CD4-positive, alpha-beta T cell (primary cell): ENCODE data around the gene GCLC. TPM values are rescaled to one million over a fixed set of nuclear protein-coding genes. Genes with fewer than 3 reads are reported as not detected.

ENCODE experiments used
- ATAC-seq: fragments of 200-7000 bp; cut with Tn5 transposase; one replicate; pipeline ENCODE4 v1.10.0; 2022; ENCODE audit warnings: mild to moderate bottlenecking; ENCODE audit not compliant: poor library complexity
- CTCF ChIA-PET: fragments of 350-600 bp; sonication (Branson Sonifier 250); formaldehyde crosslinking; loops from one replicate; lab custom pipeline; 2021; ENCODE audit warnings: antibody characterized with exemption, inconsistent platforms; lab: Charles Lee
- POLR2A ChIA-PET: fragments of 350-600 bp; sonication (Branson Sonifier 250); formaldehyde crosslinking; loops from one replicate; lab custom pipeline; 2021; ENCODE audit warnings: antibody characterized with exemption, inconsistent platforms; lab: Charles Lee
- DNase-seq, 14 experiments: peaks; one replicate each; pipeline ENCODE4 v3.0.0-alpha.2; 2013 to 2020; ENCODE audit warnings: mixed read lengths in 2 of 14
- H3K27ac ChIP-seq, 2 donors: one replicate each; pipeline versions ENCODE4 v1.5.1 to v1.7.0; 2013; ENCODE audit warnings: low read length in 2 of 2, low read depth in 1 of 2, mild to moderate bottlenecking in 1 of 2
- H3K27me3 ChIP-seq, 2 experiments: 1 replicate in 1 of 2; 2 replicates in 1 of 2; pipeline versions ENCODE4 v1.6.1 to v1.7.0; 2013; ENCODE audit warnings: low read length in 2 of 2, control low read depth in 1 of 2, mild to moderate bottlenecking in 1 of 2, moderate library complexity in 1 of 2; ENCODE audit not compliant: insufficient read depth in 2 of 2, control insufficient read depth in 1 of 2
- H3K36me3 ChIP-seq: one replicate; pipeline ENCODE4 v1.6.1; 2013; ENCODE audit warnings: low read length, control low read depth; ENCODE audit not compliant: insufficient read depth
- H3K4me1 ChIP-seq: one replicate; pipeline ENCODE4 v1.6.1; 2013; ENCODE audit warnings: low read length, control low read depth; ENCODE audit not compliant: insufficient read depth
- H3K4me3 ChIP-seq: one replicate; pipeline ENCODE4 v1.5.1; 2013; ENCODE audit warnings: mild to moderate bottlenecking, low read length, moderate library complexity
- H3K9me3 ChIP-seq, 2 experiments: 1 replicate in 1 of 2; 2 replicates in 1 of 2; pipeline versions ENCODE4 v1.6.1 to v1.7.0; 2013; ENCODE audit warnings: low read length in 2 of 2, mild to moderate bottlenecking in 2 of 2, control low read depth in 1 of 2, moderate library complexity in 1 of 2; ENCODE audit not compliant: control insufficient read depth in 1 of 2, insufficient read depth in 1 of 2
- H3K27ac Mint-ChIP-seq: one replicate; pipeline ENCODE4 v1.8.0; 2020; ENCODE audit warnings: mixed read lengths
- H3K27me3 Mint-ChIP-seq: one replicate; pipeline ENCODE4 v1.8.0; 2021; ENCODE audit warnings: mixed read lengths
- H3K36me3 Mint-ChIP-seq: one replicate; pipeline ENCODE4 v1.8.0; 2021; ENCODE audit warnings: low read depth, mixed read lengths
- H3K4me1 Mint-ChIP-seq: one replicate; pipeline ENCODE4 v1.8.0; 2021; ENCODE audit warnings: low read depth, mixed read lengths
- H3K4me3 Mint-ChIP-seq: one replicate; pipeline ENCODE4 v1.8.0; 2020; ENCODE audit warnings: mild to moderate bottlenecking, mixed read lengths
- H3K9me3 Mint-ChIP-seq: one replicate; pipeline ENCODE4 v1.8.0; 2020; ENCODE audit warnings: mixed read lengths
- CTCF ChIP-seq: fragments of 200-600 bp; IDR thresholded peaks from one replicate; pipeline ENCODE4 v1.8.0; 2022; ENCODE audit warnings: antibody characterized with exemption, mild to moderate bottlenecking
- intact Hi-C, 2 experiments: fragments of 100-400 bp; cut with DNase I in 1 of 2; cut with micrococcal nuclease in 1 of 2; formaldehyde crosslinking; loops; one replicate each; pipeline versions ENCODE4 v1.15.1 to v1.9.0; 2023 to 2025; cut with DNase I, micrococcal nuclease
- total RNA-seq, 174 experiments: library from RNA in 2 of 174; stranded (reverse) in 2 of 174; gene quantifications; one replicate each; pipeline ENCODE4 v1.2.3 and lab custom pipeline; 2021 to 2026

GCLC gene
- total RNA-seq, 2 experiments from 2014 or later = 8.9 to 10.1 TPM

- no peaks in the 10 kb centered on the region for H3K4me1 ChIP-seq
- ChIA-PET CTCF (no interaction called here), POLR2A (no interaction called here)
- Mint-ChIP-seq H3K36me3 (peaks cover 76% of the 10 kb centered on the region), H3K4me1 (no peaks in the 10 kb centered on the region), H3K4me3 (no peak overlapping the region), H3K9me3 (no peaks in the 10 kb centered on the region), H3K27me3 (no peaks in the 10 kb centered on the region), H3K27ac (no peak overlapping the region)
- no peaks in the 10 kb centered on the region for H3K27me3 ChIP-seq
- no peak overlapping the region for H3K27ac ChIP-seq
- intact Hi-C loops = no loop called here
- H3K9me3 ChIP-seq = no peaks in the 10 kb centered on the region
- peaks cover 38% of the 10 kb centered on the region for H3K36me3 ChIP-seq
- ATAC-seq = no peak
- no peak for TF ChIP-seq CTCF
- DNase-seq = no peak
- no peak overlapping the region for H3K4me3 ChIP-seq
These were observed 27.9 kb downstream of the GCLC start for GRCh38 chr6:53517021-53517420.

GRCh38 chr6:53514677-53515076, 30.2 kb downstream of the GCLC start:
- Histone ChIP-seq H3K36me3 (peaks cover 40% of the 10 kb centered on the region), H3K9me3 (no peaks in the 10 kb centered on the region), H3K4me1 (no peaks in the 10 kb centered on the region), H3K4me3 (no peak overlapping the region), H3K27ac (no peak overlapping the region), H3K27me3 (no peaks in the 10 kb centered on the region)
- H3K4me3 Mint-ChIP-seq = no peak overlapping the region
- TF ChIP-seq CTCF = no peak
- ChIA-PET POLR2A (no interaction called here), CTCF (no interaction called here)
- H3K4me1 Mint-ChIP-seq = no peaks in the 10 kb centered on the region
- intact Hi-C loops = no loop called here
- no peak for DNase-seq
- H3K9me3 Mint-ChIP-seq = no peaks in the 10 kb centered on the region
- H3K27me3 Mint-ChIP-seq = no peaks in the 10 kb centered on the region
- H3K36me3 Mint-ChIP-seq = peaks cover 72% of the 10 kb centered on the region
- no peak overlapping the region for H3K27ac Mint-ChIP-seq
- ATAC-seq = no peak

GRCh38 chr6:53513519-53513966, 31.4 kb downstream of the GCLC start:
- no peak overlapping the region for H3K27ac Mint-ChIP-seq
- no peaks in the 10 kb centered on the region for H3K4me1 Mint-ChIP-seq
- Histone ChIP-seq H3K9me3 (no peaks in the 10 kb centered on the region), H3K4me3 (no peak overlapping the region), H3K4me1 (no peaks in the 10 kb centered on the region), H3K27ac (no peak overlapping the region), H3K27me3 (no peaks in the 10 kb centered on the region), H3K36me3 (peaks cover 31% of the 10 kb centered on the region)
- no peaks in the 10 kb centered on the region for H3K9me3 Mint-ChIP-seq
- no peak for TF ChIP-seq CTCF
- H3K4me3 Mint-ChIP-seq = no peak overlapping the region
- ATAC-seq = no peak
- H3K27me3 Mint-ChIP-seq = no peaks in the 10 kb centered on the region
- intact Hi-C loops = no loop called here
- DNase-seq = no peak
- CTCF ChIA-PET = no interaction called here
- POLR2A ChIA-PET = no interaction called here
- peaks cover 71% of the 10 kb centered on the region for H3K36me3 Mint-ChIP-seq
